Panc1 (cell line): ENCODE data around the gene SERPINA12. TPM values are rescaled to one million over a fixed set of nuclear protein-coding genes. Genes with fewer than 3 reads are reported as not detected.

ENCODE experiments used
- ATAC-seq: fragments of 200-7000 bp; cut with Tn5 transposase; 2 replicates; pipeline ENCODE4 v1.9.1; 2020; ENCODE audit warnings: mild to moderate bottlenecking, moderate library complexity
- BruUV-seq: library from RNA; stranded (reverse); fragments of 400-500 nt; replicated peaks from 2 replicates; lab custom pipeline; 2021; lab: Mats Ljungman, UMichigan
- CTCF ChIA-PET: fragments of 300-600 bp; sonication (Branson Sonifier 250); formaldehyde crosslinking; loops from one replicate; lab custom pipeline; 2022; ENCODE audit warnings: antibody characterized with exemption; lab: Charles Lee
- POLR2A ChIA-PET: fragments of 300-600 bp; sonication (Branson Sonifier 250); formaldehyde crosslinking; loops from one replicate; lab custom pipeline; 2022; ENCODE audit warnings: antibody characterized with exemption; lab: Charles Lee
- DNase-seq: peaks from one replicate; pipeline ENCODE4 v3.0.0-alpha.2; 2010; ENCODE audit warnings: low read depth, low spot score
- H3K27ac ChIP-seq: 2 replicates; pipeline ENCODE4 v1.5.1; 2011; ENCODE audit warnings: mild to moderate bottlenecking, low read length, inconsistent platforms
- H3K27me3 ChIP-seq: fragments of 200-500 bp; sonication (Bioruptor generic); 2 replicates; pipeline ENCODE4 v1.6.0; 2014; ENCODE audit warnings: low read length, inconsistent platforms; ENCODE audit not compliant: control insufficient read depth, insufficient read depth
- H3K36me3 ChIP-seq: fragments of 200-500 bp; sonication (Bioruptor generic); 2 replicates; pipeline ENCODE4 v1.5.1; 2014; ENCODE audit warnings: inconsistent platforms, mild to moderate bottlenecking, low read length, moderate library complexity; ENCODE audit not compliant: control insufficient read depth, insufficient read depth
- H3K4me1 ChIP-seq: 2 replicates; pipeline ENCODE4 v1.5.1; 2011; ENCODE audit warnings: inconsistent platforms, mild to moderate bottlenecking, low read length, moderate library complexity; ENCODE audit not compliant: control insufficient read depth, insufficient read depth
- H3K4me3 ChIP-seq, 2 experiments: 2 replicates each; pipeline ENCODE4 v1.5.1; 2011 to 2012; ENCODE audit warnings: low read depth in 2 of 2, low read length in 2 of 2, mild to moderate bottlenecking in 2 of 2, inconsistent platforms in 1 of 2, moderate library complexity in 1 of 2
- H3K9me3 ChIP-seq: fragments of 200-500 bp; sonication (Bioruptor generic); 2 replicates; pipeline ENCODE4 v1.5.1; 2014; ENCODE audit warnings: low read depth, mild to moderate bottlenecking, inconsistent platforms, low read length, moderate library complexity; ENCODE audit not compliant: control insufficient read depth, insufficient read depth
- POLR2AphosphoS5 ChIP-seq: IDR thresholded peaks from 2 replicates; pipeline ENCODE4 v1.6.1; 2012; ENCODE audit warnings: mild to moderate bottlenecking, low read depth, low read length, moderate library complexity
- TCF7L2 ChIP-seq: IDR thresholded peaks from 2 replicates; pipeline ENCODE4 v1.6.1; 2011; ENCODE audit warnings: mild to moderate bottlenecking, low read depth, low read length, inconsistent platforms
- in situ Hi-C: cut with HindIII; loops from 2 replicates; pipeline ENCODE4 v1.10.0; 2016; ENCODE audit warnings: low sequenced_read_pairs, low pct_unique_long_range_greater_than_20kb
- intact Hi-C: fragments of 100-400 bp; cut with micrococcal nuclease; formaldehyde crosslinking; loops from one replicate; pipeline ENCODE4 v1.10.0; 2022; ENCODE audit not compliant: unreplicated experiment
- total RNA-seq: library from RNA; stranded (reverse); gene quantifications from one replicate; pipeline ENCODE4 v1.2.1, GENCODE V29; 2021; ENCODE audit not compliant: unreplicated experiment
- TF ChIP-seq, protein P1 (sequence below): fragments of 450-650 bp; IDR thresholded peaks from 2 replicates; pipeline ENCODE4 v1.5.1; 2017; ENCODE audit warnings: mild to moderate bottlenecking
- TF ChIP-seq, protein P2 (sequence below), 2 experiments: IDR thresholded peaks; 2 replicates each; pipeline ENCODE4 v1.6.1; 2011 to 2012; ENCODE audit warnings: low read depth in 2 of 2, control low read depth in 1 of 2, low read length in 1 of 2, mild to moderate bottlenecking in 1 of 2, moderate library complexity in 1 of 2; ENCODE audit not compliant: insufficient read depth in 1 of 2

The SERPINA12 gene
- total RNA-seq, 1 experiment from 2014 or later, result not detected

DNA sequence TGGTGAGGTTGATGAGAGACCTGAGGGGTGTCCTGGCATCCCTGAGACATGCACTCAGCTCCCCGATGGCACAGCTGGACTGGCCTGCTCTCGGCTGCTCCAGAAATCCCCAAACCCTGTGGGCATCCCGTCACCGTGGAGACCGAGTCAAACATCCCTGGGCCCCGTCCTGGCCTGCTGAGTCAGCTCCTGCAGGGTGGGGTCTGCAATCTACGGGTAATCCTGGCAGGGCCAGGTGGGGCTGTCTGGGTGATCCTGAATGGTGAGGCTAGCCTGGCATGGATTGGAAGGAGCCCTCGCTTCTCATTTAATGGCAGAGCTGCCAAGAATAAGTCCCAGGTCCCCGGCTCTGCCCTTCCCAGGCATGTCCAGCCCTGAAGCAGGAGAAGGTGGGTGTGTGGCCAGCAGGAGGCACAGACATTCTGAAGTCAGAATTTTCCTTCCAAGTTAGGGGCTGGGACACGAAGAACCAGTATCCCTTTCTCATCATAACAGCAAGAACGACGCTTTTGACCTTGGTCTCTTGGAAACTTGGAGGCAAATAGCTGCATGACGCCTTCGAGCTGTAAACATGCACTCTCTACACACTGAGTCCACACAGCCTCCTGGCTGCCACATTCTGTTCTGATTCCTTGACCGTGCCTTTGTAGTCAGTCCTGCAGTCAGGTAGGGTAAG, 34.3 kb upstream of the SERPINA12 start:
- in situ Hi-C loops (no loop called here), intact Hi-C loops (no loop called here)
- ATAC-seq, result no peak
- Histone ChIP-seq H3K36me3 (no peaks in the 10 kb centered on the region), H3K9me3 (no peaks in the 10 kb centered on the region), H3K4me3 (no peak overlapping the region), H3K27ac (no peak overlapping the region), H3K4me1 (no peaks in the 10 kb centered on the region), H3K27me3 (no peaks in the 10 kb centered on the region)
- DNase-seq, result no peak
- ChIA-PET POLR2A (no interaction called here), CTCF (no interaction called here)
- TF ChIP-seq, protein P1, sequence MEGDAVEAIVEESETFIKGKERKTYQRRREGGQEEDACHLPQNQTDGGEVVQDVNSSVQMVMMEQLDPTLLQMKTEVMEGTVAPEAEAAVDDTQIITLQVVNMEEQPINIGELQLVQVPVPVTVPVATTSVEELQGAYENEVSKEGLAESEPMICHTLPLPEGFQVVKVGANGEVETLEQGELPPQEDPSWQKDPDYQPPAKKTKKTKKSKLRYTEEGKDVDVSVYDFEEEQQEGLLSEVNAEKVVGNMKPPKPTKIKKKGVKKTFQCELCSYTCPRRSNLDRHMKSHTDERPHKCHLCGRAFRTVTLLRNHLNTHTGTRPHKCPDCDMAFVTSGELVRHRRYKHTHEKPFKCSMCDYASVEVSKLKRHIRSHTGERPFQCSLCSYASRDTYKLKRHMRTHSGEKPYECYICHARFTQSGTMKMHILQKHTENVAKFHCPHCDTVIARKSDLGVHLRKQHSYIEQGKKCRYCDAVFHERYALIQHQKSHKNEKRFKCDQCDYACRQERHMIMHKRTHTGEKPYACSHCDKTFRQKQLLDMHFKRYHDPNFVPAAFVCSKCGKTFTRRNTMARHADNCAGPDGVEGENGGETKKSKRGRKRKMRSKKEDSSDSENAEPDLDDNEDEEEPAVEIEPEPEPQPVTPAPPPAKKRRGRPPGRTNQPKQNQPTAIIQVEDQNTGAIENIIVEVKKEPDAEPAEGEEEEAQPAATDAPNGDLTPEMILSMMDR, result no peak
- no TSS peak for BruUV-seq

DNA sequence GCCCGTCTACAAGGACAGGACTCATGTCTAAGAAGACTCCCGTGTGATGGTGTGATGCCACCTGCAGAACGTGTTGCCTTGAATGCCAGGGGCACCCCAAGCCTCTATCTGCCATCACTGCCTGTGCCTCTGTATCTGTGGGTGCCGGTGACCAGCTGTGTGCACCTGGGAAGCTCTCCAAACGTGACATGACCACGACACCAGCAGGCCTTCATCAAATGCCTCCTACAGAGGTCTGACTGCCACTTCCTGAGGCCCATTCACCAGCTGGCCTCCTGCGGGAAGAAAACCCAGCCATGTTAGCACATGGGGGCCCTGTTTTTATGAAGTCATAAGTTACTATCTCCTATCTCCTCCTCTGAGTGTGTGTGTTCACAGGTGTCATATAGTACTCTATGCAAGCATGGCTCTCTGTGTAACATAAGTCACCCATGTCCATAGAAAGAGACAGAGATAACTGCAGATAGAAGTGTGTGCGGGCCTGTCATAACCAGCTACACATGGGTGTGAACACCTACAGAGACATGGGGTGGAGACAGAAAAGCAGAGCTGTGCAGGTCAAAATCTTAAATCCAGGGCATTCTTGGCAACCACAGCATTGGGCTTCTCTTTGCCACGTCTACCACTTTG, 33.7 kb upstream of the SERPINA12 start:
- ChIA-PET CTCF (no interaction called here), POLR2A (no interaction called here)
- ATAC-seq (no peak), DNase-seq (no peak)
- no peaks in the 10 kb centered on the region for H3K9me3 ChIP-seq
- intact Hi-C loops (no loop called here), in situ Hi-C loops (no loop called here)
- H3K27ac ChIP-seq, result no peak overlapping the region
- H3K4me1 ChIP-seq, result no peaks in the 10 kb centered on the region
- no TSS peak for BruUV-seq
- no peak overlapping the region for H3K4me3 ChIP-seq
- no peaks in the 10 kb centered on the region for H3K27me3 ChIP-seq
- no peaks in the 10 kb centered on the region for H3K36me3 ChIP-seq
- TF ChIP-seq POLR2AphosphoS5 (no peak), TCF7L2 (no peak)
- TF ChIP-seq, protein P2, sequence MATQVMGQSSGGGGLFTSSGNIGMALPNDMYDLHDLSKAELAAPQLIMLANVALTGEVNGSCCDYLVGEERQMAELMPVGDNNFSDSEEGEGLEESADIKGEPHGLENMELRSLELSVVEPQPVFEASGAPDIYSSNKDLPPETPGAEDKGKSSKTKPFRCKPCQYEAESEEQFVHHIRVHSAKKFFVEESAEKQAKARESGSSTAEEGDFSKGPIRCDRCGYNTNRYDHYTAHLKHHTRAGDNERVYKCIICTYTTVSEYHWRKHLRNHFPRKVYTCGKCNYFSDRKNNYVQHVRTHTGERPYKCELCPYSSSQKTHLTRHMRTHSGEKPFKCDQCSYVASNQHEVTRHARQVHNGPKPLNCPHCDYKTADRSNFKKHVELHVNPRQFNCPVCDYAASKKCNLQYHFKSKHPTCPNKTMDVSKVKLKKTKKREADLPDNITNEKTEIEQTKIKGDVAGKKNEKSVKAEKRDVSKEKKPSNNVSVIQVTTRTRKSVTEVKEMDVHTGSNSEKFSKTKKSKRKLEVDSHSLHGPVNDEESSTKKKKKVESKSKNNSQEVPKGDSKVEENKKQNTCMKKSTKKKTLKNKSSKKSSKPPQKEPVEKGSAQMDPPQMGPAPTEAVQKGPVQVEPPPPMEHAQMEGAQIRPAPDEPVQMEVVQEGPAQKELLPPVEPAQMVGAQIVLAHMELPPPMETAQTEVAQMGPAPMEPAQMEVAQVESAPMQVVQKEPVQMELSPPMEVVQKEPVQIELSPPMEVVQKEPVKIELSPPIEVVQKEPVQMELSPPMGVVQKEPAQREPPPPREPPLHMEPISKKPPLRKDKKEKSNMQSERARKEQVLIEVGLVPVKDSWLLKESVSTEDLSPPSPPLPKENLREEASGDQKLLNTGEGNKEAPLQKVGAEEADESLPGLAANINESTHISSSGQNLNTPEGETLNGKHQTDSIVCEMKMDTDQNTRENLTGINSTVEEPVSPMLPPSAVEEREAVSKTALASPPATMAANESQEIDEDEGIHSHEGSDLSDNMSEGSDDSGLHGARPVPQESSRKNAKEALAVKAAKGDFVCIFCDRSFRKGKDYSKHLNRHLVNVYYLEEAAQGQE (IDR thresholded peaks at IDR 0.05; ENCODE audit: insufficient read depth in 1 of 2, low read depth in 2 of 2, low read length in 1 of 2), result no peak
- TF ChIP-seq, protein P1, result no peak
